ENCODE results near the gene COL26A1.
A peak's percentile ranks its signal among the peaks of the same experiment; 100 is the strongest.
"Not testable (repeated sequence)": the region's sequence is repeated elsewhere in the genome, so short reads cannot be mapped to it uniquely, and the experiment has no call there.

COL26A1 gene

DNA sequence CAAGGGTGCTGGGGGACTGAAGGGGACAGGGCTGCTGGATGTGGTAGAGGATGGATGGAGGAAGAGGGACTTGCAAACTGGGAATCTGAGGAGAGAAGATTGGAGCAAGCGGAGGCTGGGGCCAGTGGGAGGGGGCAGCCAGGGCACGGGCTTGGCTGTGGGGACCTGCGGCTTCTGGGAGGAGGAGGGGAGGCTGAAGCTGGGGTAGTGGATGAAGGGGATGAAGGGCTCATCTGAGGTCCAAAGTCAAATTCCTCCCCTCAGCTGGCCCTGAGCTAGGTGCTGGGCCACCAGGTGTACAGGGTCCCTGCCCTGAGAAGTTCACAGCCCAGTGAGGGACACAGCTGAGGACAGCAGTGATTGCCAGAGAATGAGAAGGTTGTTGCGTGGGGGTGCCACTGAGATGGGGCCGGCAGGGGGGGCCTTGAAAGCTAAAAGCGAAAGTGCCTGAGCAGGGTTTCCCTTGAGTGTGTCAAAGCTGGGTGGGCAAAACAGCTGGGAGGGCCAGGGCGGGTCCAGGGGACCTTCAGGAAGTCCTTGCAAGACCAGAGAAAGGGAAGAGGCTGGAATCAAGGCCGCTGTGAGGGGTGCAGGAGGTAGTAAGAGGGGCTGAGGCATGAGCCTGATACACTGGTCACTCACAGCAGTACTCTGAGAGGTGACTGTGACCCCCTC lies 191.2 kb downstream of the COL26A1 start:
- DNase-seq (ENCODE audit: low spot score): peak; percentile 6

DNA sequence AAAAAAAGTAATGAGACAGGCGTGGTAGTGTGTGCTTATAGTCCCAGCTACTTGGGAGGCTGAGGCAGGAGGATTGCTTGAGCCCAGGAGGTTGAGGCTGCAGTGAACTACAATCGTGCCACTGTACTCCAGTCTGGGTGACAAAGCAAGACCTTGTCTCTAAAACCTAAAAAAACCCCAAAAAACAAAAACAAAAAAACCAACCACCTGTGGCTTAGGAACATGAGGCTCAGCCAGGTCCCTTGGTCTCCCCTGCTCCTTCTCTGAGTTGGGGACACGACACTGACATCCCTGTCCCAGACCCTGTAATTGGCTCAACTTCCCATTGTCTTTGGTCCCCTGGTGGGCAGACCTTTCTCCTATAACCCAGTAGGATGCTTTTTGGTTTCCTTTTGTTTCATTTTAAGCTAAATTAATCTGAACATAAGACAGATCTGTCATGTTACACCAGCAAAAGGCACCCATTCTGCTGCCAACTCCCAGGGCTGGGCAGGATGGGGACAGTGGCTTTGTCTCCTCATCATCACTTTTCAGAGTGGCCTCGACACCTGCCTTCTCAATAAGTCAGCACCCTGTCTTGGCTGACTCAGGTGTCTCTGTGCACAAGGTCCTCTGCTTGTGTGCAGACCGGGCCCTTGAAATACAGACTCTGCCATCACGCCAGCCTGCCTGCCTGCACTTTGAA lies 192.1 kb downstream of the COL26A1 start:
- peak; percentile 6 for DNase-seq (ENCODE audit: low spot score)

DNA sequence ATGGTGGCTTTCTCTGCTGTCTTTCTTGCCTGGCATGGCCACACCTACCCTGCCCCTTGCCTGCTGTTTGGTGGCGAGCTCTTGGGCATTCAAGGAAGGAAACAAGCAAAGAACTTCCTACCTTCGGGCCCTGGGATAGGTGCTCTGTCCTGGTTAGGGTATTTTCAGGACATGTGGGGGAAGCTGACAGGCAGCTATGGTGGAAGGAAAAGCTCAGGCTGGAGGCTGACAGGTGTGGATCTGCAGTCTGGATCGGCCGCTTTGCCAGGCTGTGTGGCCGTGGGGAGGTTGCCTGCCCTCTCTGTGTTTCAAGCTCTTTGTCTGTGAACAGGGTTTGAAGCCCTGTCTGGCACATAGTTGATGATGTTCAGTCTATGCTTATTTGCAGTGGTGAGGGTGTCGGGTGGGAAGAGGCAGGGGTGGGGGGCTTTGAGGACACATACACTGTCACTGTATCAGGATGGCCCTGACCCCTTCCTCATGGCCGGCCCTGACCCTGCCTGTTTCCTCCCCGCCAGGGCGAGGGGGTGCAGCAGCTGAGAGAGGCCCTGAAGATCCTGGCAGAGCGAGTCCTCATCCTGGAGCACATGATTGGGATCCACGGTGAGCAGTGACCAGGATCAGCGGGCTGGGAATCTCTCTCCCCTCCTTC lies 192.7 kb downstream of the COL26A1 start:
- no peak for DNase-seq (ENCODE audit: low spot score)

DNA sequence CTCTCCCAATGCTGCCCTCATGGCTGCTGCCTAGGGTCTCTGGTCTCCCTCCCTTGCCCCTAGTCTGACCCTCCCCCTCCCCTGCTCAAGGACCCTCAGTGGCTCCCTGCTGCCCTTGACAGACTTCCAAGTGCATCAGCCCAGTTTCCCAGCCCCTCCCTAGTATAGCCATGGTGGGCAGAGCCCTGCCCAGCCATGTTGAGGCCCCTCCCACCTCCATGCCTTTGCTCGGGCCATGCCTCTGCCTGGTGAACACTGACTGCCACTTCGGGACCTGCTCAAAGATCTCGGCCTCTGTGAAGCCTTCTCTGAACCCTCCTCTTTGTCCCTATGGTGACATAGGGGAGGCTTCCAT lies 193.2 kb downstream of the COL26A1 start:
- DNase-seq (ENCODE audit: low spot score): no peak

DNA sequence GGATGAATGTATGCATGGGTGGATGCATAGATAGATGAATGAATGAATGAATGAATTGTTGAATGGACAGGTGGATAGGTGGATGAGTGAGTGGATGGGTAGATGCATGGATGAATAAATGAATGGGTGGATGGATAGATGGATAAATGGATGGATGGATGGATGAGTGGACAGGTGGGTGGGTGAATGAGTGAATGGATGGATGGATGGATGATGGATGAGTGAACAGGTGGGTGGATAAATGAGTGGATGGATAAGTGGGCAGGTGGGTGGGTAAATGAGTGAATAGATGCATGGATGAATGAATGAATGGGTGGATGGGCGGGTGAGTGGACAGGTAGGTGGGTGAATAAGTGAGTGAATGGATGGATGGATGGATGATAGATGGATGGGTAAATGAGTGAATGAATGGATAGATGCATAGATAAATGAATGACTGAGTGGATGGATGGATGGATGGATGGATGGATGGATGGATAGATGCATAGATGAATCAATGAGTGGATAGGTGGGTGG lies 193.8 kb downstream of the COL26A1 start:
- no peak for DNase-seq (ENCODE audit: low spot score)

DNA sequence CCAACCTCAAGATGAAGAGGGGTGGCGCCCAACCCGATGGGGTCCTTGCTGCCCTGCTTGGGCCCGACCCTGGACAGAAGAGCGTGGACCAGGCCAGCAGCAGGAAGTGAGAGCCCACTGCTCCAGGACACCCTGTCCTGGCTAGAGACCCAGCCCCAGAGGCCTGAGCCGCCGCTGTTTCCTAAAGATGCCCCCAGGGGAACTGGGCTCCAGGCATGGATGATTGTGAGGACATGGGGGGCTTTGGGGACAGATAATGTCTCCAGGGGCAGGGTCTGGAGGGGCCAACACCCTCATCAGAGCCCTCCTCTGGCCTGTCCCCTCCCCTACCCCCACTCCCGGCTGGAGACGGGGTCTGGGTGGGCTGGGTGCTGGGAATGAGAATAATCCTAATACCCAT lies 194.7 kb downstream of the COL26A1 start:
- peak; percentile 2 for DNase-seq (ENCODE audit: low spot score)

DNA sequence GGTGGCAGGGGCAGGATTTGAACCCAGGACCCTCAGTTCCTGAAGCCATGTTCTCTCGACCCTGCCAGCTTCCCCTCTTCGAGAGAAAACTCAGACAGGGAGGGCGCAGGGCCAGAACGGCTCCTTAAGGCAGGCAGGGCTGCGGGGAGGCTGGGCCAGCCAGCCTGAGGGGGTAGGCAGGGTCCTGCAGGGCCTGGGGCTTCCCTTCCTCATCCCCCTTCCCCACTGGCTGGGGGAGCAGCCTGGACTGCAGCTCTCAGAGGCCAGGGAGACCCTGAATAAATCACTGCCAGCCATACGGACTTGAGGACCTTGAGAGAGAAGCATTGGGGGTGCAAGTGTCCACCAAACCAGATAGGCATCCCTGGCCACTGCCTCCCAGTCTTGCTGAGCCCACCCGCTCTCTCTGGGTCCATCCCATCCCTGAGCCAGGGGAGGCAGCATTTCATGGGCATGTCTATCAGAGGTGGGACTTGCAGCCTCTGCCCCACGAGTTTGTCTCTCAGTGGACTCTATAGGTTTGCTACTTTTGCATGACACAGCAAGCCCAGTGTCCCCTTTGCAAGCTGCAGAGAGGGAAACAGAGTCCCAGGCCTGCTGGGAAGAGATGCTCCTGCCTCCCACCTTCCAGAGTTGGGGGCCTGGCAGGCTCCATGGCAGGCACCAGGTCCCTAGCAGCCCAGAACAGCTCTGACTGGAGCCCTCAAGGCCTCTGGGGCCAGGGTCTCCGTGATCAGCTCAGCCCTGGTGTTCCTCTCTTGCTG lies 195.5 kb downstream of the COL26A1 start:
- peak; percentile 5 for DNase-seq (ENCODE audit: low spot score)

DNA sequence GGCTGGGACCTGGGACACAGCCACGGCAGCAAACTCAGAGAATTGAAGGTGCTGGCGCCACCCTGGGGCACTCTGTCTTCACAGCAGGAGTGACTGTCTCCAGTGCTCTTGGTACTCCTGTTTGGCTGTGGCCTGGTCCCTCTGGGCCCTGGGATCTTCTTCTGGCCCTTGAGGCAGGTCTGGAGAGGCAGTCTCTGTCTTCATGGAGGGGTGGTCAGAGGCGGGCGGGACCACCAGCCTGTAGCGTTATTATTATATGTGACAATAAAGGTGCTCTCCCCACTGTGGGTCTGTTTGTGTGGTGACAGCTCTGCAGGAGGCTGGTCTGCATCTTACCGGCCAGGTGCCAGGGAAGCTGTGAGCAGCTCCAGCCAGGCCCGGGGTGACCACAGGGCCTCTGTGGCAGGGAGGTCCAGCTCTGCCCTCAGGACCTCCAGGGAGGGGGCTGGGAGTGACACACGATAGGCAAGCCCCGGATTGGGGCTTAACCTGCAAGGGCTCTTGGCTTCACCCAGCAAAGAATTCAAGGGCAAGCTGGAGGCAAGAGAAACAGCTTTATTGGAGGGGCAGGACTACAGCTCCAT lies 196.2 kb downstream of the COL26A1 start:
- DNase-seq (ENCODE audit: low spot score): peak; percentile 63

DNA sequence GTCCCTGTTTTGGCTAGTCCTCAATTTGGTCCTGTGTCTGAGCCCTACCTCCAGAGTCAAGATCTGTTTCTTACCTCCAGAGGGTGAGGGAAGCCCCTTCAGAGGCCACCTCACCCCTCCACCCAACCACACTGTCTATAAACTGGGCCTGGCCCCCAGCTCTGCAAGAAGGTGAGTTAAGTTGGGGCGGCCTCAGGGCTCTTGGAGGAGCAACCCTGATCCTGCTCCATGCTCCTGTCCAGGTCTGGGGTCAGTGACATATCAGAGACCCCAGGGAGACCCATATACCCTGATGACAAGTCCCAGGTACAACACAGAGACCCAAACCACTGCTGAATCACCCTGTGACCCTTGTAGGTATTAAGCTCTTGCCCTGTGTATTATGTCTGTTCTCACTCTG lies 196.9 kb downstream of the COL26A1 start:
- no peak for DNase-seq (ENCODE audit: low spot score)

DNA sequence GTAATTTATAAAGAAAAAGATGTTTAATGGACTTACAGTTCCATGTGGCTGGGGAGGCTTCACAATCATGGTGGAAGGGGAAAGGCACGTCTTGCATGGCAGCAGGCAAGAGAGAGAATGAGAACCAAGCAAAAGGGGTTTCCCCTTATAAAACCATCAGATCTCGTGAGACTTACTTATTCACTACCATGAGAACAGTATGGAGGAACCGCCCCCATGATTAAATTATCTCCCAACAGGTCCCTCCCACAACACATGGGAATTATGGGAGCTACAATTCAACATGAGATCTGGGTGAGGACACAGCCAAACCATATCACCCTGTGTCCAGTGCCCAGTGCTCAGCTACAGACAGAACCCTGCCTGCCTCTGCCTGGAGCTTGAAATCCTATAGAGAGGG lies 197.3 kb downstream of the COL26A1 start:
- not testable (repeated sequence) for DNase-seq (ENCODE audit: low spot score)

DNA sequence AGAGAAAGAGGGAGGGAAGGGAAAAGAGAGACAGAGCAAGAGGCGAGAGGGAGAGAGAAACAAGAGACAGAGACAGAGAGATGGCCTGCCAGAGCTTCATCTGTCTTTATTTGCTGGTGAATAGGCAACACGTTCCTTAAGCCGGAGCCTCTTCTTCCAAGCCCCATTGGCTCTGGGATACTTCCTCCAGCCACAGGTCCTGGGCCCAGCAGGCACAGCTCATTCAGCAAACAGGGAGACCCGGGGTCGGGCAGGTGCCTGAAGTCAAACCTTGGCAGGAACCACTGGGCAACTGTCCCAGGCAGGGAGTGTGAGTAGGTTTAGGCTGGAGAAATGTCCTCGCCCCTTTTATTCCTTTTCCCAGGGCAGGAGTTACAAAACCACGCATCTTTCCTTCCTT lies 198.2 kb downstream of the COL26A1 start:
- DNase-seq (ENCODE audit: low spot score): no peak

DNA sequence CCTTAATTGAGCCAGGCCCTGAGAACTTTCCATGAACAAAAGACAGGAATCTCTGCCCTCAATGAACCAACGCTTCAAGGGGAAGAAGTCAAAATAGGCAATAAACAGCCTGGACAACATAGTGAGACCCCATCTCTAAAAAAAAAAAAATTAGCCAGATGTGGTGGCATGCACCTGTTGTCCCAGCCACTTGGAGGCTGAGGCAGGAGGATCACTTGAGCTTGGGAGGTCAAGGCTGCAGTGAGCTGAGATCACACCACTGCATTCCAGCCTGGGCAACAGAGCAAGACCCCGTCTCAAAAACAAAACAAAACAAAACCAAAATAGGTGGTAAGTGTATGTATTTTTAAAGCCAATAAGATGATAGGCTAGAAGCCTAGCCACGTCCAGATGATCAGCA lies 198.6 kb downstream of the COL26A1 start:
- not testable (repeated sequence) for DNase-seq (ENCODE audit: low spot score)

DNA sequence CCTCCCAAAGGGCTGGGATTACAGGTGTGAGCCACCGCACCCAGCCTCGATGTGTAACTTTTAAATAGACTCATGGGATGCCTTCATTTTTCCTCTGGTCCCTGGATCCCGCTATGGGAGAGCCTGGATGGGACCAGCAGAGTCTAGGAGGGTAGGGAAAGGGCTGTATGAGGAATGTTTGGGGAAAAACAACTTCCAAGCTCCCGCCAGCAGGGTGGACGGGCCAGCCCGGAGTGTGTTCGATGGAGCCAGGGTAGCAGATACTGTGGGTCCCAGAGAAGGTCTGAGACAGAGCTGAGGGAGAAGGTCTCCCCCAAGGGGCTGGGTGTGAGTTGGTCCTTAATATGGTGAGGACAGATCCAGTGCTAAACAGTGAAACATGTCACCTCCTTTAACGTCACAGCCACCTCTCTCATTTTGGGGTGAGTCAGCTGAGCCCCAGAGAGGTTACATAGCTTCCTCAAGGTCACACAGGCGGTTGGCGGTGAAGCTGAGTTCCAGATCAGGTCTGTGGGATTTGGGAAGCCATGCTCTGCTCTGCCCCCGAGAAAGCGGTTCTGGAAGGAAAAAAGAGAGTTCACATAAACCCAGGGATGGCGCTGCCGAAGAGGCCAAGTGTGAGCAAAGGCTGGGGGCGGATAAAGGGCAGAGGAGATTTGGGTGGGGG lies 200.0 kb downstream of the COL26A1 start:
- DNase-seq (ENCODE audit: low spot score): no peak

DNA sequence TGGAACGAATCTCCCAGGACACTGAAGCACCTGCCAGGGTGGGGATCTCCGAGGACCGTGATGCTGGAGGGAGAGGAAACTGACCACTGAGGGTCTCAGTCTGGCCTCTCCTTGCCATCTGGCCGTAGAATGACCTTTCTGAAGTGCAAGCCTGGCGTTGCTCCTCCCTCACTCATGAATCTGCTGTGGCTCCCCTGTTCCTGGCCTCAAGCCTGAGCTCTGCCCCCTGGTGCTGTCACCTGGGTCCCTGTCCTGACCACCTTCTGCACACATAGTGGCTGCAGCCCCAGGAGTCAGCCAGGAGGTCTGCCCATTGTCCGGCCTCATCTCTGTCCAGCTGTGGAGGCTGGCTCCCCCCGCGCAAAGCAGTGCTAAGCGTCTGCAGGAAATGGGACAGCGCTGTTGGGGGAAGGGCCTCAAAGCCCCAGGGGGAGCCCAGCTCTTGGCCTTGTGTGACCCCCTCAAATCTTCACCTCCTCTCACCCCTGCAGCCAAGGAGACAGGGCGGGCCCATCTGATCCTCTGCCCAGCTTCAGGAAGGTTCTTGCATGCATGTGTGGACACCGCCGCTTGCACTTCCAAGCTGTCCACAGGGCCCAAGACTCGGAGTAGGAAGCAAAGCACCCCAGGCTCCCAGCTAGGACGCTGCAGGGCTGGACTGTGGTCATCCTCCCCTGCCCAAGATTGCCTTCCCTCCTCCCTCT lies 200.7 kb downstream of the COL26A1 start:
- no peak for DNase-seq (ENCODE audit: low spot score)

DNA sequence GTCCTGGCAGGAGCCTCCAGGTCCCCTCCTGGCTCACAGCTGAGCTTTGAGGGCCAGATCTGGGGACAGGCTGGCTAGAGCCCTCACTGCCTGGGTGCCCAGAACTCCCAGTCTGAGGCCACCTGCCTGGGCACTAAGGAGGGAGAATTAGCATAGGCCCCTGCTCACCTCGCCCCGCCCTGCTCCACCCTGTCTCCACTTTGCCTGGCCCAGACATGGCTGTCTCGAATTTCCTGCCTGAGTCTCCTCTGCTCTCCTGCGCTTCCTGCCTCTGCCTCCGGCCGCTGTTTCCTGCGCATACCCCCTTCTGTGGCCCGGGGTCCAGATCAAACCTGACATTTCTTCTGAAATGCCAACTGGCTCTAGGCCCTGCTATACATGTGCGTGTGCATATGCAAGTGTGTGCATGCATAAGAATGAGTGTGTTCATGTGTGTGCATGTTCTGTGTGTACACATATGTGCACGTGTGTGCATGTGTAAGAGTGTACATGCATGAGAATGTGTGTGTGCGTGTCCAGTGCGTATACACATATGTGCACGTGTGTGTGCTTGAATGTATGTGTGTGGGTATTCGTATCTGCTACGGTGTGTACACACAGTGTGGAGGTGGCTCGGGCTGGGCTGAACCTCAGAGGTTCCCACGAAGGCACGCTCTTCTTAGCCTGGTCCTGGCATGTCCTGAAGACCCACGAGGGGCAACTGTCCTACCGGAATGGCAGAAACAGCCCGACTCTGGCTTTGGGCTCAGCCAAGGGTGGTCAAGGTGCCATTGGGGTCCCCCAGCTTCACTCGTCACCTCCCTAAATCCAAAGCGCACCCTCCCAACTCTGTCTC lies 201.5 kb downstream of the COL26A1 start:
- no peak for DNase-seq (ENCODE audit: low spot score)

DNA sequence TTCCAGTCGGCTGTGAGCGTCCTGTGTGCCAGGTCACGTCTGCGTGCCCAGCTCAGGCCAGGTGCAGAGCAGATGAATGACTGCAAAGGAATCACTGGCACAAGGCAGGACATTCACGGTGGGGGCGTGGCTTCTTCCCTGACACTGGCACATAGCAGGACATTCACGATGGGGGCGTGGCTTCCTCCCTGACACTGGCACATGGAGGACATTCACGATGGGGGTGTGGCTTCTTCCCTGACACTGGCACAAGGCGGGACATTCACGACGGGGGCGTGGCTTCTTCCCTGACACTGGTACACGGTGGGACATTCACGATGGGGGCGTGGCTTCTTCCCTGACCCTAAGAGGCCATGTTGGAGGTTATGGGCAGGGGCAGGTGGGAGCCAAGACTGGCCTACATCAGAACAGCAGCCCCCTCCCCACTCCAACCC lies 202.1 kb downstream of the COL26A1 start:
- no peak for DNase-seq (ENCODE audit: low spot score)

DNA sequence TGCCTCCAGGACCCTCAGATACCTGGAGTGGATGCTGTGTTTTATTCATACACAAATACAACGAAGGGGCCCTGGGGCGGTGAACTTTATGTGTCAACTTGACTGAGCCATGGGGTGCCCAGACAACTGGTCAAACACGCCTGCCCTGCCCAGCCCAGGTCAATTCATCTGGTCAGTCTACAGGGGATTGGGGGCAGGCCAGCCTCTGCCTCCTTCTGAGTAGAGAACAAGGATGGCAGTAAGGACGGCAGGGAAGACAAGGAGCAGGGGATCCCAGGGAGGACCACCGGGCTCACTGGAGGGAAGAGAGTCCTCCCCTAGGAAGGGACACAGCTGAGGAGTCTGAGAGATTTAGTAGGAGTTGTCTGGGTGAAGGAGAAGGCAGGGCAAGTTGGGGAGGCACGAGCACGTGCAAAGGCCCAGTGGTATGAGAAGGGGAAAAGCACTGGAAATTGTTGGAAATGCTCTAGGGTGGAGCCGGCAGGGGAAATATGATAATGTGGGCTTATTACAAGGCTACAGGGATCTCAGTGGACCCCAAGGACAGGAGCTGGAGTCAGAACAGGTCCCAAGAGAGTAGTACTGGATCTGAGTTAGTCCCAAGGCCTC lies 203.0 kb downstream of the COL26A1 start:
- no peak for DNase-seq (ENCODE audit: low spot score)

DNA sequence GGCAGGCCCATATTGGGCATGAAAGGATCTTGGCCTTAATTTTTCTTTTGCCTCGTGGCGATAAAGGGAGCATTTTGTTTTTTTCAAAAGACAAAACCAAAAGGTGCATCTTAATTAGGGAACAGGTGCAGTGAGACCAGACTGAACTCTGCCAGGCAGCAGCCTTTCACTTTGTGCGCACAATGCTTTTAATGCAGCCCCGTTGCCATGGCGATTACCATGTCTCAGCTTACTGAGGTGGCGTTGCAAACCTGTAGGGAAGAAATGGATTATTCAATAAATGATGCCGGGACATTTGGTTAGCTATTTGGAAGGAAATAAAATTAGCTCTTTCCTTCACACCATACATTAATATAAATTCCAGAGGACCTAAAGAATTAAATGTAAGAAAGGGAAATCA lies 204.6 kb downstream of the COL26A1 start:
- no peak for DNase-seq (ENCODE audit: low spot score)

DNA sequence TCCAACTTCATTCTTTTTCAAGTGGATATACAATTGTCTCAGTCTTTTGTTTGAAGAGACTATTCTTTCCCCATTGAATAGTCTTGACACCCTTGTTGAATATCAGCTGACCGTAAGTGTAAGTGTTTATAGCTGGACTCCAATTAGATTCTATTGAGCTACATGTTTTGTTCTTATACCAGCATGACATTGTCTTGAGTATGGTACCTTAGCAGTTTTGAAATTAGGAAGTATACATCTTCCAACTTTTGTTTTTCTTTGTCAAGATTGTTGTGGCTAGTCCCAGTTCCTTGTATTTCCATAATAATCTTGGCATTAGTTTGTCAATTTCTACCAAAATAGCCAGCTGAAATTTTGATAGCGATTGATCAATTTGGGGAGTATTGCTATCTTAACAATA lies 209.5 kb downstream of the COL26A1 start:
- no peak for DNase-seq (ENCODE audit: low spot score)

DNA sequence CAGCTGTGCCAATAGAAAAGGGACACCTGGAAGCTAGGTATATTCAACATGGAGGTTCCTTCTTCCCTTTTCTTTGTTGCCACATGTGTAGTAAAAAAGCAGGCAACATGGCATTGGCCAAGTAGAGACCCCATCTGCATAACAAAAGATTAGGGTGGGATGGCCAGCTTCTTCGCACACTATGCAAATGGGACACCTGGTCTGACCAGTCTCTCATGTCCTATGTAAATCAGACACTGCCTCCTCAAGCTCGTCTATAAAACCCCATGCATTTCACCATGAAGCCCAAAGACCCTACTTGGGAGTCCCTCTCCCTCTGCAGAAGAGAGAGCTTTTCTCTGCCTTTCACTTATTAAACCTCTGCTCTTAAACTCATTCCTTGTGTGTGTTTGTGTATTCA lies 212.5 kb downstream of the COL26A1 start:
- no peak for DNase-seq (ENCODE audit: low spot score)

Measured in HuH-7 (cell line).